GM12872 (cell line): ENCODE results near the gene MAML2.

Experiments
- TF ChIP-seq, protein P1 (sequence below): IDR thresholded peaks from 3 replicates; pipeline ENCODE4 v1.5.1; 2011; ENCODE audit warnings: low read depth, mild to moderate bottlenecking, low read length, moderate library complexity; ENCODE audit not compliant: insufficient read depth

Gene MAML2

DNA sequence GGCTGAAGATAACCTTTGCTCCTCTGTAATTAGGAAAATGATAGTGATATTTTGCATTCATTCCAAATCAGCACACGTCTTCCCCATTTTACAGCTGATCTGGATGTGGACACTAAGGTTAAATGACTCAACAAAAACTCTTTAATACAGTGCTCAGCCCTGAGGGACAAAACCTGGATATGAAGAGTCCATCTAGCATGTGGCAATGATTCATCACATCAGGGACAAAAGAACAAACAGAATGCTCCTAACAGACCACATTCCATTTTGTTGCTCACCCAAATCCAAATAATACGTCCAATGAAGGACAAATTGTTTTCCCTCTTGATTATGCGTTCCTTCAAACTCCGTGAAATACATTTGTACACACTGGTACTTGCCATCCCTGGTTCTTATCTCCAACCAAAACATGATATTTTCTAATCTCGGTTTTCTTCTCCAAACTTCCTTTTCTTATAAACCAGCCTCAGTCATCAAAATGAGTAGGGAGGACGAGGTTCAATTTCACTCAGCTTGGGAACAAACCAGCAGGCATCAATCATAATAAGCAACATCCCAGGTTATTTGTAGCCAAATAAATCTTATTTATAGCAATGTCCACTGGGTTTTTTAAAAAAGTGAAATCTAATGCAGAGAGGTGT, 365.3 kb downstream of the MAML2 start:
- TF ChIP-seq, protein P1, sequence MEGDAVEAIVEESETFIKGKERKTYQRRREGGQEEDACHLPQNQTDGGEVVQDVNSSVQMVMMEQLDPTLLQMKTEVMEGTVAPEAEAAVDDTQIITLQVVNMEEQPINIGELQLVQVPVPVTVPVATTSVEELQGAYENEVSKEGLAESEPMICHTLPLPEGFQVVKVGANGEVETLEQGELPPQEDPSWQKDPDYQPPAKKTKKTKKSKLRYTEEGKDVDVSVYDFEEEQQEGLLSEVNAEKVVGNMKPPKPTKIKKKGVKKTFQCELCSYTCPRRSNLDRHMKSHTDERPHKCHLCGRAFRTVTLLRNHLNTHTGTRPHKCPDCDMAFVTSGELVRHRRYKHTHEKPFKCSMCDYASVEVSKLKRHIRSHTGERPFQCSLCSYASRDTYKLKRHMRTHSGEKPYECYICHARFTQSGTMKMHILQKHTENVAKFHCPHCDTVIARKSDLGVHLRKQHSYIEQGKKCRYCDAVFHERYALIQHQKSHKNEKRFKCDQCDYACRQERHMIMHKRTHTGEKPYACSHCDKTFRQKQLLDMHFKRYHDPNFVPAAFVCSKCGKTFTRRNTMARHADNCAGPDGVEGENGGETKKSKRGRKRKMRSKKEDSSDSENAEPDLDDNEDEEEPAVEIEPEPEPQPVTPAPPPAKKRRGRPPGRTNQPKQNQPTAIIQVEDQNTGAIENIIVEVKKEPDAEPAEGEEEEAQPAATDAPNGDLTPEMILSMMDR = no peak

DNA sequence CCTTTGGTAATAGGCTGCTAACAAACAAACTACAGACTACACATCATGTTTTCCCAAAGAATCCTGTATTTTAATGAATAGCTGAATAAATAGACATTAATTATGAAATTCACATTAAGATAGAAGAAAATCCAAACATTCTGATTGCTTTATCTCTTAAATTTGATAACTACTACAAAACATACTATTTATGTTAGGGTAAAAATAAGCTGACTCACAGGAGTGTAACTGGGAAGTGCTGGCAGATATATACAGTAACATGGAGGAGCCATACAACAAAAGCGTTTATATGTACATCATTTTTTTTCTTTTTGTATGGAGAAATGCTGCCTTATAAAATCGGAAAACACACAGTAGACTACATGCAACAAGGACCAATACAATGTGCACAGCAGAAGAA, 366.4 kb downstream of the MAML2 start:
- TF ChIP-seq, protein P1 = no peak

DNA sequence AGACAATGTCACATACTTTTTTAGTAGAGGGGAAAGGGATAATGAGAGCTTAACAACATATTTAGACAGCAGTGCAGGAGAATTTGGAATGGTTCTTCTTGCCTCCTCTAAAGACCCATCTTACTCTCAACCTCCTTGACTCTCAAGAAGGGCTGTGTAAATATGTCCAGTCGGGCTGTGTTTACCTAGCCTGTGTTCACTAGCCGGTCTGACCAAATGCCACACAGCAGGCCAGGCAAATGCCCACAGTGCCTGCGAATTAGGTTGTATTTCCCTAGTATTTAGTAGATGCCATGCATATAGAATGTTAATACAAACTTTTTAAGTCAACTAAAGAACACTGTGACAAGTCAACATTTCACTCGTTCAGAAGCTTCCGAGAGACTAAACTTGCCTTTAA, 367.7 kb downstream of the MAML2 start:
- TF ChIP-seq, protein P1 = no peak

DNA sequence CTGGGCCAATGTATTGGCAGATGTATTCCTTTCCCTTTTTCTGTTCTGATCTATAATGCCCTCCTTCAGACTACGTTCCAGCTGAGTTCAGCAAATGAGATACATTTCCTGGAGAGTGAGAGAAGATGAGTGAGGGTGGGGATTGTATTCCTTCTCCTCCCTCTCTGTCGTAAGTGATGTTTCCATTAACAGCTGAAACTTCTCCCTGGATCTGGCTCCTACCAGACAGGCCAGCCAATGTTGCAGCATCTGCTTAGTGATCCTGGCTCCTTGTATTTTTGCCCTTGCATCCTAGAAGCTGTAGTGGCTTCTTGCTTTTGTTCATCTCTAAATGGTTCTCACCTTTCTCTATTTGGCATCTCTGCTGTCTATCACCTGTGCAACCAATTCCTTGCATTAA, 370.9 kb downstream of the MAML2 start:
- TF ChIP-seq, protein P1 = no peak

DNA sequence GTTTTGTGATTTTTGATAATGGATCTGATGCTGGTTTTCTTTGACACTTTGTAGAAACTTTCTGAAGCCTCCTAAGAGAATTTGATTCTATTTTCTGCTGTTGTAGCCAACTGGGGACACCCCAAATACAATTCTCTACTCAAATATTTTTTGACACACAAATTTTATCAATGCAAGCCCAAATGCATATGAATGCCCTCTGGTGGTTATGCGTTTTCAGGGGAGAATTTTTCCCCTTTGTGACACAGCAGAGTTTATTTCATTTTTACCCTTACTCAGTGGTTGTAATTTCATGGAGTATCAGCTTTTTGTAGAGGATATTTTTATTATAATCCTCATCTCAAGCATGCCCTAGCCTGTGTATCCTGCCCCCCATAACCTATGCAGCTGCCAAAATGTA, 374.4 kb downstream of the MAML2 start:
- TF ChIP-seq, protein P1 = 0 out of 3 replicates have a peak, but pooled peaks have one; percentile 6

DNA sequence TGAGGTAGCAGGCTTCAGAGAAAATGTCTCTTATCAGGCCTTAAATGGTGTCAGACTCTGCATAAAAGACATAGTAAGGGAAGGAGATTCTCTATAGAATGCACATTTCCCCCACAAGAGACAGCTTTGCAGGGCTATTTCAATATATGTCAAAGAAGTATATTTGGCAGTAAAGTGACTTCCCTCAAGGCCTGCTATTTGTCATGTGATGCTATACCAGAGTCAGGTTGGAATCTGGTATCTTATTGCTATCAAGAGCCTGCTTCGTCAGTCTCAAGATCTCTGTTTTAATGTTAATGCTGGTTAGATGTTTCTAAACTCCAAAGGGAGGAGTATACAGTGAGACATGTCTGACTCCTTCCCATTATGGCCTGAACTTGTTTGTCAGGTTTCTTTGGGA, 378.7 kb downstream of the MAML2 start:
- TF ChIP-seq, protein P1 = no peak

DNA sequence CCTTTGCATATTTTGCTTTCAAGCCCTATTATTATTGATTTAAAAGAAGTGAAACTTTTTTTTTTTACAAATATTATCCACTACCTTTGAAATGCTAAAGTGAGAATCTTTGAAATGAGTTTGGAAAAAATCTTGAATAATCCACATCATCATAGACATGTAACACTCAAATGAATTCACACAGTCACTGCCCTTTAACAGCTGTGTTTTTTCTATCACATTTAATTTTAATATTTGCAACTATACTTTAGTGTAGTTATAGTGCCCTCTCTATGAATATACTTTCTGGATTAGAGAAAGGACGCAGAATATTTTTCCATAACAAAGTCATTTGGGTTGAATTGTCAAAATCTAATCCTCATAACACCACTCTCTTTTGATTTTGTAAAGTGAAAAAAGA, 381.2 kb downstream of the MAML2 start:
- TF ChIP-seq, protein P1 = no peak
